AG09309 (cell line): ENCODE results near the gene SDK2.

ENCODE experiments used
- DNase-seq: peaks from one replicate; pipeline ENCODE4 v3.0.0-alpha.2; 2010; ENCODE audit warnings: low read depth
- H3K4me3 ChIP-seq: 2 replicates; pipeline ENCODE4 v1.5.1; 2011; ENCODE audit warnings: mild to moderate bottlenecking, low read depth, low read length, moderate library complexity; ENCODE audit not compliant: control insufficient read depth
- TF ChIP-seq, protein P1 (sequence below): IDR thresholded peaks from 2 replicates; pipeline ENCODE4 v1.5.1; 2011; ENCODE audit warnings: mild to moderate bottlenecking, low read depth, low read length, inconsistent platforms; ENCODE audit not compliant: insufficient read depth, control insufficient read depth; ENCODE audit errors: missing control alignments

The SDK2 gene

DNA sequence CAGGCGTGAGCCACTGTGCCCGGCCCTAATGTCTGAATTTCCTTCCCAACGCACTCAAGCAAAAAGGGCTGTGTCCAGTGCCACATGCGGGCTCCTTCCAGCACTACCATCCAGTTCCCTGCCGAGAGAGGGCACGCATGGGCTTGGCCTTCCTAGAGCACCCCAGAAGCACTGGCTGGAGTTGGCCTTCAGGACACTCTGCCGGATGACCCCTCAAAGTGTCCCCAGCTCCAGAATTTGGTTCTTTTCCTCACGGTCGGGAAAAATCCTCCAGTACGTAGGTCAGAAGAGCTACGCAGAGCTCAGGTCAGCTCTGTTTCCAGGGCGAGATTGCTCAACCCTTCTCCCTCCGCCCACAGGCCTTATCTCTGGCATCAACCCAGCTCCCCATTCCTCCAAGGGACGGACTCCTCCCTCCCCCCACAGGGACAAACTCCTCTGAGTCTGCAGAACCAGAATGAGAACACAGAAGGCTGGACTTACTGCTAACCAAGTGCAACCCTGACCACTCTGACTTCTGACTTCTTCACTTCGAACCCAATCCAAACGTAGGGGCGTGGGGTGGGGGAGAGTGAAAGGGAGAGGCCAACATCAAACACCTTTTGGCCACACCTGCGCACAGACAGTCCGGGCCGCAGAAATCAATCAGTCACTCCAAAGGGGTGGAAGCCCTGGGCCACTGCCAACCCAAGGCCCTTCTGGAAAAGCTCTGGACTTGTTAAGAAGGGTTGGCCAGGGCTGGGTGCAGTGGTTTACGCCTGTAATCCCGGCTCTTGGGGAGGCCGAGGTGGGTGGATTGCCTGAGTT, 336.0 kb downstream of the SDK2 start:
- no peak for DNase-seq
- no peak overlapping the region for H3K4me3 ChIP-seq
- TF ChIP-seq, protein P1, sequence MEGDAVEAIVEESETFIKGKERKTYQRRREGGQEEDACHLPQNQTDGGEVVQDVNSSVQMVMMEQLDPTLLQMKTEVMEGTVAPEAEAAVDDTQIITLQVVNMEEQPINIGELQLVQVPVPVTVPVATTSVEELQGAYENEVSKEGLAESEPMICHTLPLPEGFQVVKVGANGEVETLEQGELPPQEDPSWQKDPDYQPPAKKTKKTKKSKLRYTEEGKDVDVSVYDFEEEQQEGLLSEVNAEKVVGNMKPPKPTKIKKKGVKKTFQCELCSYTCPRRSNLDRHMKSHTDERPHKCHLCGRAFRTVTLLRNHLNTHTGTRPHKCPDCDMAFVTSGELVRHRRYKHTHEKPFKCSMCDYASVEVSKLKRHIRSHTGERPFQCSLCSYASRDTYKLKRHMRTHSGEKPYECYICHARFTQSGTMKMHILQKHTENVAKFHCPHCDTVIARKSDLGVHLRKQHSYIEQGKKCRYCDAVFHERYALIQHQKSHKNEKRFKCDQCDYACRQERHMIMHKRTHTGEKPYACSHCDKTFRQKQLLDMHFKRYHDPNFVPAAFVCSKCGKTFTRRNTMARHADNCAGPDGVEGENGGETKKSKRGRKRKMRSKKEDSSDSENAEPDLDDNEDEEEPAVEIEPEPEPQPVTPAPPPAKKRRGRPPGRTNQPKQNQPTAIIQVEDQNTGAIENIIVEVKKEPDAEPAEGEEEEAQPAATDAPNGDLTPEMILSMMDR, result no peak

DNA sequence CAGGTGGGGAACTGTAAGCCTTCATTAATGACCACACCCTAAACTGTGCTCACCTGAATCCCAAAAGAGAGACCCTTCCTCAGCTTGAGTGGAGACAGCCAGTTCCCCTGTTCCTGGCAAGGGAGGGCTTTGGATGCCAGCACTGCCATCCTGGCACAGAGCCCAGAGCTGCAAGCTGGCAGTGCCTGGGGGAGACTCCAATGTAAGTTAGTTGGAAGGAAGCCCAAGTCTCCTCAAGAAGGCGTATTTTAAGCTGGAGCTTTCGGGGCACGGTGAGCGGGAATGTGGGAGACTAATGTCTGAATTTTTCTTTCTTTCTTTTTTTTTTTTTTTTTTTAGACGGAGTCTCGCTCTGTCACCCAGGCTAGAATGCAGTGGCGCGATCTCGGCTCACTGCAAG, 337.1 kb downstream of the SDK2 start:
- H3K4me3 ChIP-seq, result no peak overlapping the region
- TF ChIP-seq, protein P1, result no peak
- DNase-seq, result no peak

DNA sequence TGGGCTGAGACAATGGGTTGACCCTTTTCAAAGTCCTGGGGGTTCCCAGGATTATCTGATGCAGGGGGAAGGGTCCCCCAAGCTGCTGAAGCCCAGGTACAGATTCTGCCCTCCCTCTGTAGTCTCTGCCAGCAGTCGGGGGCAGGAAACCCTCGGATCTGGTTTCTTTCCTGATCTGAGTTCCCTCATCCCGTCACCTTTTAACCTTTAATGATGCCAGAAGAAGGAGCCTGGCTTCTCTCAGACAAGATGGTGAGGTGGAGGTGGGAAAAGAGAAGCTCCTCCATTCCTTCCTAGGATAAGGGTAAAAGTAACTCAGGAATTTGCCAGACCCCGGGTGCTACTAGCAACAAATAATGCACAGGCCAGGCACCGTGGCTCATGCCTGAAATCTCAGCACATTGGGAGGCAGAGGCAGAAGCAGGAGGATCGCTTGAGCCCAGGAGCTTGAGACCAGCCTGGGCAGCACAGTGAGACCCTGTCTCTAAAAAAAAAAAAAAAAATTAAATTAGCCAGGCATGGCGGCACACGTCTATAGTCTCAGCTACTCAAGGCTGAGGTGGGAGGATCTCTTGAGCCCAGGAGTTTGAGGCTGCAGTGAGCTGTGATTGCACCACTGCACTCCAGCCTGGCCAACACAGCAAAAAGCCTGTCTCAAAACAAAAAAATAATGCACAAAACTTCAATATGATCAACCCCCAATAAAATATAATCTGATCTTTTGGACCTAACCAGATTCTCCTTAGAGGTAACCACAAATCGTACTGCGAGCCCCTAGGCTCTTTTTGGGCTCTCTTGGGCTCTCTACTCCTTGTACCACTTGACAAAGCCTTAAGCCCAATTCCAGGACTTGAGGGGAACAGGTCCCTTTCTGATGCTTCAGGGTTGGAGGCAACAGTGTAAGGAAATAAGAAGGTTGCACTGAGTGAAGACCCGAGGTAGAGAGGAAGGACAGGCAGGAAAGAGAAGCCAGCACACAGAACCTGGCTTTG, 338.1 kb downstream of the SDK2 start:
- DNase-seq, result no peak
- no peak overlapping the region for H3K4me3 ChIP-seq
- TF ChIP-seq, protein P1, result no peak

DNA sequence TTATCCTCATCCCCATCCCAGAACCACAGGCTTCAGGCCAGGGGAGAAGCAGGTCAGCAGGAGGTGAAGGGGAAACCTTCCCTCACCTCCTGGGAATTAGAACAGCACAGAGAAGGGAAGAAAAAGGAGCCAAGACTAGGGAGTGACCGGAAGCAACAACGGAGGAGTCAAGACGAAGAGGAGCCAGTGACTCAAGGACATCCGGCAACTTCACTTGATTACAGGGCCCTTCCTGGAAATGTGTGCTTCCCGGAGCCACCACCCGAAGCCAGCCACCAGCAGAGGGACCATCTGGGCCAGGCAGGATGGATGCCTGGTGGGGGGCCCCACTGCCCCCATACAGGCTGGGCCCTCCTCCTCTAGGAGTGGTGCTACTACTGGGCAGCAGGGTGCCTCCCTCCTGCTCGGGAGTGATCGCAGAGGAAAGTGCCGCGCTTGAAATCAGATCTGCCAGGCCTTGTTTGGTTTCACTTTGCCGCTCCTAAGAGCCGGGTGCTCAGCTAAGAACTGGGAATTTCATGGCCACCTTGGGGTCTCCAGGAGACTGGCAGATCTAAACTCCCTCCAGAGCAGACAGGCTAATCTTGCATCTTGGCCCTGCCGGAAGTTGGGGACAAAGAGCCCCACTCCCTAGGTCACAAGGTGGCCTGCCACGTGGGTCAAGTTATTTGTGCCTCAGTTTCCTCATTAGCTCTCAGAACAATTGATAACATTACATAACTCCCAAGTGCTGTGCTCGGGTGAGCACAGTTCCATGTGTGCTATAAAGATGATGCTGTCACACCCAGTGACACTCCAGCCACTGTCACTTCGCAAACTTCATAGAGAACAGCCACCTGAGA, 339.1 kb downstream of the SDK2 start:
- TF ChIP-seq, protein P1, result peak; percentile 46
- peak overlapping the region; percentile 39 for H3K4me3 ChIP-seq
- DNase-seq, result no peak

DNA sequence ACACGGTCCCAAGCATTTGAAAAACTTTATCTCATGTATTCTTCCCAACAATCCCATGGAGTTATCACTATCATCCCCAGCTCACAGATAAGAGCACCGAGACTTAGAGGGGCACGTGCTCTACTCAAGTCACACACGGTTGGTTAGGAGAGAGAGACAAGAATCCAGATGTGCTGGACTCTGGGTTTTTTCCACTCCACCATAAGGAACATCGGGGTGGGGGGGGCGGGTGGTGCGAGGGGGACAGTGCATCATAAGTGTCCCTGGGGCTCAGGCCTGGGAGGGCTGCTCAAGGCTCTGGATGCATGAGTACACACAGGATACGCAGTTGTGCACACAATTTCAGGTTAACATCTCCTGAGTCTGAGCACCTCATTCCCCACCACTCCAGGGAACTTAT, 339.8 kb downstream of the SDK2 start:
- H3K4me3 ChIP-seq, result no peak overlapping the region
- DNase-seq, result no peak
- TF ChIP-seq, protein P1, result no peak

DNA sequence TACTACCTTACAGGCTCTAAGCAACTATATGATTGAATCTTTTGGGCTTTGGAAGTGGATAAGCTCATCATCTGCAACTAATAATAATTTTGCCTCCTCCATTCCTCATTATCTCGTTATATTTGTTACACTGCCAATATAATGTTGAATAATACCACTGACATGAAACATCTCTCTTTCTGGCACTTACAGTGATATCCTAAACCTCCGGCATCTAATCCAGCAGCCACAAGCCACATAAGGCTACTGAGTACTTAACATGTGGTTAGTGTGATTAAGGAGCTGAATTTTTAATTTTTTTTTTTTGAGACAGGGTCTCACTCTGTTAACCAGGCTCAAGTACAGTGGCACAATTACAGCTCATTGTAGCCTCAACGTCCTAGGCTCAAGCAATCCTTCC, 342.1 kb downstream of the SDK2 start:
- DNase-seq, result no peak
- no peak overlapping the region for H3K4me3 ChIP-seq
- TF ChIP-seq, protein P1, result no peak
